Activated naive CD8-positive, alpha-beta T cell treated with anti-CD3 and anti-CD28 coated beads for 36 hours (primary cell): ENCODE data around the gene ATP13A1. TPM values are rescaled to one million over a fixed set of nuclear protein-coding genes. Genes with fewer than 3 reads are reported as not detected.
"Not testable (repeated sequence)": the region's sequence is repeated elsewhere in the genome, so short reads cannot be mapped to it uniquely, and the experiment has no call there.

ENCODE experiments used
- DNase-seq: peaks from one replicate; pipeline ENCODE4 v3.0.0; 2021
- H3K27ac Mint-ChIP-seq: one replicate; pipeline ENCODE4 v1.8.0; 2022; ENCODE audit warnings: mild to moderate bottlenecking, moderate library complexity, mixed read lengths
- H3K27me3 Mint-ChIP-seq: one replicate; pipeline ENCODE4 v1.8.0; 2022; ENCODE audit warnings: mild to moderate bottlenecking, mixed read lengths
- H3K36me3 Mint-ChIP-seq: one replicate; pipeline ENCODE4 v1.8.0; 2021; ENCODE audit warnings: mild to moderate bottlenecking, mixed read lengths
- H3K4me1 Mint-ChIP-seq: one replicate; pipeline ENCODE4 v1.8.0; 2021; ENCODE audit warnings: mixed read lengths
- H3K4me3 Mint-ChIP-seq: one replicate; pipeline ENCODE4 v1.8.0; 2022; ENCODE audit warnings: mild to moderate bottlenecking, moderate library complexity, mixed read lengths
- H3K9me3 Mint-ChIP-seq: one replicate; pipeline ENCODE4 v1.8.0; 2022; ENCODE audit warnings: mixed read lengths
- total RNA-seq, 2 experiments: library from RNA; stranded (reverse); gene quantifications; one replicate each; pipeline ENCODE4 v1.2.3, GENCODE V29; 2021

The ATP13A1 gene
- 10 to 100 TPM; 72.6 to 76.4 TPM for total RNA-seq

DNA sequence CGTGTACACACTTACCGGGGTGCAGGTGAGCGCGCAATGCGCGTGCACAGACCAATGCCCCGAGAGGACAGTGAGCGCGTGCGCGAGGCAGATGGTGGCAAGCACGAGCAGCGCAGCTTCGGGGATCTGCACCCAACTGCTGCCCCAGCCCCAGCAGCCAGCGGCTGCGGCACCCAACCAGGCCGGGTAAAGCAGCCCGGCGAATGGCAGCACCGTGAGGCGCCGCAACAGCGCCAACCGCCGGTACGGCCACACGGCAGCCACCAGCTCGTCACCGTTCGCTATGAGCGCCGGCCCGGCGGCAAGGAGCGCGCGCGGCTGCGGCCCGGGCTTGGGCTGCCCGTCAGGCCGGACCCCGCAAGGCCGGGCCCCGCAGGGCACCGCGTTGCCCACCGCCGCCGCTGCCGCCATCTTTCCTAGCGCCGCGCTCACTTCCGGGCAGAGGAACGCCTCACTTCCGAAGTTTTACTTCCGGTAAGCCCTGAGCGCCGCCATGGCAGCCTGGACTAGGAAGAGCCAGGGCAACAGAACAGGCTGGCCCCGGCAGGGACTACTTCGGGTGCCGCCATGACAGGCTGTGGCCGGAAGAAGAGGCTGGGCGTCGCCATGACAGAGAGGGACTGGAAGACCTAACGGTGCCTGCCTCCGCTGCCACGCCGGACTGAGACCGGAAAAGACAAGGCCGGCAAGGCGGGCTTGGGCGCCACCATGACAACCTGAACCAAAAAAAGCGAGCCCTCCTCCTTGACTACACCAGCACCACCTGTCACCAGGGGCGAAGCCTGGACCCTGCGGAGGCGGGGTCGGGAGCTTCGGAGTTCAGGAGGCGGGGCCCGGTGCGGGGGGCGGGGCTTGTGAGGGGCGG lies at the start of gene ATP13A1:
Gene ATP13A1, minus strand, starts transcription at position 421 of the 865 bp plus-strand sequence. Its CDS starts 10 bp downstream, at position 411.
- H3K4me3 Mint-ChIP-seq: peak within 1 kb of the TSS; percentile 91
- no peaks in the 10 kb centered on the region for H3K27me3 Mint-ChIP-seq
- peak within 1 kb of the TSS; percentile 96 for H3K27ac Mint-ChIP-seq
- DNase-seq: peak; percentile 93
- peaks cover 2% of the 10 kb centered on the region for H3K9me3 Mint-ChIP-seq
- H3K4me1 Mint-ChIP-seq: peaks cover 38% of the 10 kb centered on the region
- H3K36me3 Mint-ChIP-seq: peaks cover 39% of the 10 kb centered on the region

DNA sequence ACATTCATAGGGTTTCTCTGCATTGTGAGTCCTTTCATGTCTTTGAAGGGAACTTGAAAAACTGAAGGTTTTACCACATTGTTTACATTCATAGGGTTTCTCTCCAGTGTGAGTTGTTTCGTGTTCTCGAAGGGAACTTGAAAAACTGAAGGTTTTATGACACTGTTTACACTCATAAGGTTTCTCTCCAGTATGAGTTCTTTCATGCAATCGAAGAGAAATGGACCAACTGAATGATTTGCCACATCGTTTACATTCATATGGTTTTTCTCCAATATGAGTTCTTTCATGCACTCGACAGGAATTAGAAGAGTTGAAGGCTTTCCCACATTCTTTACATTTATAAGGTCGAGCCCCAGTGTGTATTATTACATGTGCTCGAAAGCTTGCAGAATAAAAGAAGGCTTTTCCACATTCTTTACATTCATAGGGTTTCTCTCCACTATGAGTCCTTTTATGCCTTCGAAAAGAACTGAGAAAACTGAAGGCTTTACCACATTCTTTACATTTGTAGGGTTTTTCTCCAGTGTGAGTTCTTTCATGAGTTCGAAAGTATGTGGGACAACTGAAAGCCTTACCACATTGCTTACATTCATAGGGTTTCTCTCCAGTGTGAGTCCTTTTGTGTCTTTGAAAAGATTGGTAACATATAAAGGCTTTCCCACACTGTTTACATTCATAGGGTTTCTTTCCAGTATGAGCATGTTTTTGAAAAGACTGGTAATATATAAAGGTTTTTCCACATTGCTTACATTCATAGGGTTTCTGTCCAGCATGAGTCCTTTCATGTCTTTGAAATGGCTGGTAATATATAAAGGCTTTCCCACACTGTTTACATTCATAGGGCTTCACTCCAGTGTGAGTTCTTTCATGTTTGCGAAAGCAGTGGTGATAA lies 48.7 kb upstream of the ATP13A1 start:
- Mint-ChIP-seq H3K4me1 (no peaks in the 10 kb centered on the region), H3K27ac (no peak overlapping the region), H3K27me3 (no peaks in the 10 kb centered on the region), H3K9me3 (peaks cover 65% of the 10 kb centered on the region), H3K36me3 (peaks cover 90% of the 10 kb centered on the region), H3K4me3 (no peak overlapping the region)
- DNase-seq: no peak

DNA sequence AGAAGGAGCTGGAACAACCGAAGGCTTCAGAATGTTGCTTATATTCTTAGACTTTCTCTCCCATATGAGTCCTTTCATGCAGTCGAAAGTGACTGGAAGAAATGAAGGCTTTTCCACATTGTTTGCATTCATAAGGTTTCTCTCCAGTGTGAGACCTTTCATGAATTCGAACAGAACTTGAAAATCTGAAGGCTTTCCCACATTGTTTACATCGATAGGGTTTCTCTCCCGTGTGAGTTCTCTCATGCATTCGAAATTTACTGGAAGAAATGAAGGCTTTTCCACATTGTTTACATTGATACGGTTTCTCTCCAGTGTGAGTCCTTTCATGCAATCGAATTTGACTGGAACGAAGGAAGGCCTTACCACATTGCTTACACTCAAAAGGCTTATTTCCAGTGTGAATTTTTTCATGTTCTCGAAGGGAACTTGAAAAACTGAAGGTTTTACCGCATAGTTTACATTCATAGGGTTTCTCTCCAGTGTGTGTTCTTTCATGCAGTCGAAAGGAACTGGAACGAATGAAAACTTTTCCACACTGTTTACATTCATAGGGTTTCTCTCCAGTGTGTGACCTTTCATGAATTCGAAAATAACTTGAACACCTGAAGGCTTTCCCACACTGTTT lies 47.9 kb upstream of the ATP13A1 start:
- DNase-seq: no peak
- H3K9me3 Mint-ChIP-seq: peaks cover 63% of the 10 kb centered on the region
- no peak overlapping the region for H3K4me3 Mint-ChIP-seq
- H3K36me3 Mint-ChIP-seq: peaks cover 88% of the 10 kb centered on the region
- H3K4me1 Mint-ChIP-seq: no peaks in the 10 kb centered on the region
- no peak overlapping the region for H3K27ac Mint-ChIP-seq
- H3K27me3 Mint-ChIP-seq: no peaks in the 10 kb centered on the region

DNA sequence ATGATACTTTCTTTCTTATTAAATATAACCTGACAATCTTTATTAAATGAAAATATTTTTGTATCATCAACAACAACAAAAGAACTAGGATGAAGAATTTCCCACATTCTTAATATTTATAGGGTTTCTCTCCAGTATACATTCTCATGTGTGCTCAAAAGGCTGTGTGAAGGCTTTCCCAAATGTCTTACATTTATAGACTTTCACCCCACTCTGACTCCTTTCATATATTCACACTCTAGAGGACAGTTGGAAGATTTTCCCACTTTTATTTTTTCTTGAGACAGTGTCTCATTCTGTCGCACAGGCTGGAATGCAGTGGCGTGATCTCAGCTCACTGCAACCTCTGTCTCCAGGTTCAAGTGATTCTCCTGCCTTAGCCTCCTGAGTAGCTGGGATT lies 47.0 kb upstream of the ATP13A1 start:
- no peaks in the 10 kb centered on the region for H3K4me1 Mint-ChIP-seq
- no peaks in the 10 kb centered on the region for H3K27me3 Mint-ChIP-seq
- no peak for DNase-seq
- peaks cover 65% of the 10 kb centered on the region for H3K9me3 Mint-ChIP-seq
- no peak overlapping the region for H3K27ac Mint-ChIP-seq
- H3K36me3 Mint-ChIP-seq: peaks cover 84% of the 10 kb centered on the region
- H3K4me3 Mint-ChIP-seq: no peak overlapping the region

DNA sequence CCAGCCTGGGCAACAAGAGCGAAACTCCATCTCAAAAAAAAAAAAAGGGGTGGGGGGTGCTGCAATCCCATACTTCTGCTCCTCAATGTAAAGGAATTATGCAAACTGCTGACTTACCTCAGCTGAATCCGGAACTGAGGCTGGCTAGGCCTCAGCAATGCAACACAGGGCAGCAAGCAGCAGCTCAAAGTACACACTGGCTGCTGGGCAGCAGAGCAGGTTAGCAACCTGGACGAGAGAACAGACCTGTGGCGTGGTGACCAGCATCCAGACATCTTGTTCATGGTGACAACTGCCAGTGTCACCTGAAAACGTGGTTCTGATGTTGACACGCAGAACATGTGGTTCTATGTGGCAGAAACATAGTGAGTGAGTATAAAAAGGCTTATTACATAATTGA lies 41.4 kb upstream of the ATP13A1 start:
- peaks cover 63% of the 10 kb centered on the region for H3K9me3 Mint-ChIP-seq
- no peak for DNase-seq
- H3K27ac Mint-ChIP-seq: no peak overlapping the region
- H3K36me3 Mint-ChIP-seq: peaks cover 56% of the 10 kb centered on the region
- H3K4me1 Mint-ChIP-seq: no peaks in the 10 kb centered on the region
- H3K4me3 Mint-ChIP-seq: no peak overlapping the region
- H3K27me3 Mint-ChIP-seq: no peaks in the 10 kb centered on the region

DNA sequence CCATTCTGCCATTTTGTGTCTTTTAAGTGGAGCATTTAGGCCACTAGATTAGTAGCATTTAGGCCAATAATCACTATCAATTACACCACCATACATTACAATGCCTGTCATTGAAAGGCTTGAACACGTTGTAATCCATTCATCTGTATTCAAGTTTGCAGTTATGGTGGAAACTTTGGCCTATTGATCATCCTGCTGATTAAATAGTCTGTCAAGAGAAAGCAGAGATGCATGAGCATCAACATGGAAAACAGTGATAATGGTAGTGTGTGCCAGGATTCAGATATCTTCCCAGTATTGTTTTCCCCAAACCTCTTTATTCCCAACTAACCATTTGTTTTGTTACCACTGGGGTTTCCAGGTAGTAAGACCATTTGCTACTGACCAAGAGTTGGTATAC lies 37.0 kb upstream of the ATP13A1 start:
- not testable (repeated sequence) for DNase-seq, H3K4me3 Mint-ChIP-seq, H3K27ac Mint-ChIP-seq, H3K27me3 Mint-ChIP-seq, H3K4me1 Mint-ChIP-seq
- peaks cover 37% of the 10 kb centered on the region for H3K9me3 Mint-ChIP-seq
- peaks cover 28% of the 10 kb centered on the region for H3K36me3 Mint-ChIP-seq

DNA sequence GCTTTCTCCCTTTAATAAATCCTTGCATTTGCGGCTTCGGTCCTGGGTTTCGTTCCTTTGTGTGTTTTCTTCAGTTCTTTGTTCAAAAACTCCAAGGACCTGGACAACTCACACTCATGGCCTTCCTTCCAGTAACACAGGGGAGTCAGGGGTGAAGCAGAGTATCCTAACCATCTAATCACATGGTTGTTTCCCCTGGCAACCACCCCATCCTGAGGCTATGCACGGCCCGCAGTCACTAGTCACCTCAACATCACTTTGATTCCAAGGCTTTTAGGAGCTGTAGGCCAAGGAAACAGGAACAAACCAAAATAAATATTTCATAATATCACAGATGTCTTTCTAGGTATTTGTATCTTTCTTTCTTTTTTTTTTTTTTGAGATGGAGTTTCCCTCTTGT lies 34.1 kb upstream of the ATP13A1 start:
- Mint-ChIP-seq H3K9me3 (peaks cover 19% of the 10 kb centered on the region), H3K27ac (no peak overlapping the region), H3K36me3 (peaks cover 10% of the 10 kb centered on the region), H3K4me3 (no peak overlapping the region), H3K4me1 (no peaks in the 10 kb centered on the region), H3K27me3 (no peaks in the 10 kb centered on the region)
- no peak for DNase-seq

DNA sequence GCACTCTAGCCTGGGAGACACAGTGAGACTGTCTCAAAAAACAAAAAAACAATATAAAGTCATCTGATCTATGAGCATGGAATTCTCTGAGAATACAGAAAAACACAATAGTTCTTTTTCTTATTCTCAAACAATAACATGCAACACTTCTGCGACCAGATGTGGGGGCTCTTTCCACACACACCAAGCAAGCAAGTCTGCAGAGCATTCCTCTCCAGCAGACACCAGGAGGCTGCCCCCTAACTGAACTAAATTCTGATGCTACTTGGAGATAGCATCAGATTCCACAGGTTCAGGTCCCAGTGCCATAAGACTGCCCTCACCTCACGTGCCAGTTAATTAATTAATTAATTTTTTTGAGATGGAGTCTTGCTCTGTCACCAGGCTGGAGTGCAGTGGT lies 32.9 kb upstream of the ATP13A1 start:
- H3K27ac Mint-ChIP-seq: no peak overlapping the region
- no peaks in the 10 kb centered on the region for H3K4me1 Mint-ChIP-seq
- H3K27me3 Mint-ChIP-seq: no peaks in the 10 kb centered on the region
- no peak overlapping the region for H3K4me3 Mint-ChIP-seq
- H3K9me3 Mint-ChIP-seq: peaks cover 17% of the 10 kb centered on the region
- H3K36me3 Mint-ChIP-seq: peaks cover 12% of the 10 kb centered on the region
- no peak for DNase-seq

DNA sequence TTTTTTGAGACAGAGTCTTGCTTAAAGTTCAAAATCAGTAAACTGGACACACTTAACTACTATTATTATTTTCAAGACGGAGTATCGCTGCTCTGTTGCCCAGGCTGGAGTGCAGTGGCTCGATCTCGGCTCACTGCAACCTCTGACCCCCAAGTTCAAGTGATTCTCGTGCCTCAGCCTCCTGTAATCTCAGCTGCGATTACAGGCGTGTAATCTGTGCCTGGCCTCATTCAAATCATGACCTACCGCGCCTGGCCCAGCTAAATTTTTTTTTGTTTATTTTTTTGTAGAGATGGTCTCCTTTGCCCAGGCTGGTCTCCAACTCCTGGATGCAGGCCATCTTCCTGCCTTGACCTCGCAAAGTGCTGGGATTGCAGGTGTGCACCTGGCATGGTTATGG lies 28.2 kb upstream of the ATP13A1 start:
- no peaks in the 10 kb centered on the region for H3K4me1 Mint-ChIP-seq
- no peak for DNase-seq
- H3K27me3 Mint-ChIP-seq: no peaks in the 10 kb centered on the region
- H3K36me3 Mint-ChIP-seq: peaks cover 24% of the 10 kb centered on the region
- peaks cover 13% of the 10 kb centered on the region for H3K9me3 Mint-ChIP-seq
- H3K27ac Mint-ChIP-seq: no peak overlapping the region
- H3K4me3 Mint-ChIP-seq: no peak overlapping the region

DNA sequence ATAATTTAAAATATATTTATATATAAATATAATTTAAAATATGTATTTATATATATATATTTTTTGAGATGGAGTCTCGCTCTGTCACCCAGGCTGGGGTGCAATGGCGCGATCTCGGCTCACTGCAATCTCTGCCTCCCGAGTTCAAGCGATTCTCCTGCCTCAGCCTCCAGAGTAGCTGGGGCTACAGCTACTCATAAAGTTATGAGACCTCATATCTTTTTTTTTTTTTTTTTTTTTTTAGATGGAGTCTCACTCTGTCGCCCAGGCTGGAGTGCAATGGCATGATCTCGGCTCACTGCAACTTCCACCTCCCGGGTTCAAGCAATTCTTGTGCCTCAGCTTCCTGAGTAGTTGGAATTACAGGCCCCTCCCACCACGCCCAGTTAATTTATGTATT lies 25.5 kb upstream of the ATP13A1 start:
- Mint-ChIP-seq H3K9me3 (peaks cover 24% of the 10 kb centered on the region), H3K36me3 (peaks cover 49% of the 10 kb centered on the region)
- not testable (repeated sequence) for DNase-seq, H3K27ac Mint-ChIP-seq, H3K4me1 Mint-ChIP-seq, H3K4me3 Mint-ChIP-seq, H3K27me3 Mint-ChIP-seq

DNA sequence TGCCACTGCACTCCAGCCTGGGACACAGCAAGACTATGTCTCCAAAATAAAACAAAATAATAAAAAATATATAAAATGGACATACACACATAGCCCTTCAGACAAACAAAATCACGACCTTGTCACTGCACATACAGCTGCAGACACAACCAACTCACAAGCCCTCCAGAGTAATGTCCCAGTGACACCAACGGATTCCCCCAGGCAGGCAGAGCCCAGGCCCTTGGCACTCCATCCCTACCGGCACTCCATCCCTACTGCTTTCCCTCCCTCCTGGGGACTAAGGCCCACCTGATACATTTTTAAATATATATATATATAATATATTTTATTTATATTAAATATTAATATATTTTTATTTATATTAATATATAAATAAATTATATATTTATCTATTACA lies 23.6 kb upstream of the ATP13A1 start:
- no peaks in the 10 kb centered on the region for H3K27me3 Mint-ChIP-seq
- no peak overlapping the region for H3K4me3 Mint-ChIP-seq
- no peak for DNase-seq
- H3K9me3 Mint-ChIP-seq: peaks cover 35% of the 10 kb centered on the region
- no peak overlapping the region for H3K27ac Mint-ChIP-seq
- peaks cover 63% of the 10 kb centered on the region for H3K36me3 Mint-ChIP-seq
- H3K4me1 Mint-ChIP-seq: peaks cover 2% of the 10 kb centered on the region

DNA sequence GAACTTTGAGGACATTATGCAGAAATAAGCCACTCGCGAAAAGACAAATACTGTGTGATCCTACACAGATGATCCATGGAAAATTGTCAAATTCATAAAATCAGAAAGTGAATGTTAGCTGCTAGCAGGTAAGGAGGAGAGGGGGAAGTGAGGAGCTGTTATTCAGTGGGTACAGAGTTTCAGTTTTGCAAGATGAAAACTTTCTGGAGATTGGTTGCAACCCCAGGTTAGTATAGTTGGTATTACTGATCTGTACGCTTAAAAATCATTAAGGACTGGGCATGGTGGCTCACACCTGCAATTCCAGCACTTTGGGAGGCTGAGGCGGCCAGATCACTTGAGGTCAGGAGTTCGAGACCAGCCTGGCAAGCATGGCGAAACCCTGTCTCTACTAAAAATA lies 23.1 kb upstream of the ATP13A1 start:
- H3K4me1 Mint-ChIP-seq: peaks cover 2% of the 10 kb centered on the region
- no peaks in the 10 kb centered on the region for H3K27me3 Mint-ChIP-seq
- no peak overlapping the region for H3K4me3 Mint-ChIP-seq
- H3K27ac Mint-ChIP-seq: no peak overlapping the region
- DNase-seq: no peak
- H3K9me3 Mint-ChIP-seq: peaks cover 35% of the 10 kb centered on the region
- H3K36me3 Mint-ChIP-seq: peaks cover 64% of the 10 kb centered on the region

DNA sequence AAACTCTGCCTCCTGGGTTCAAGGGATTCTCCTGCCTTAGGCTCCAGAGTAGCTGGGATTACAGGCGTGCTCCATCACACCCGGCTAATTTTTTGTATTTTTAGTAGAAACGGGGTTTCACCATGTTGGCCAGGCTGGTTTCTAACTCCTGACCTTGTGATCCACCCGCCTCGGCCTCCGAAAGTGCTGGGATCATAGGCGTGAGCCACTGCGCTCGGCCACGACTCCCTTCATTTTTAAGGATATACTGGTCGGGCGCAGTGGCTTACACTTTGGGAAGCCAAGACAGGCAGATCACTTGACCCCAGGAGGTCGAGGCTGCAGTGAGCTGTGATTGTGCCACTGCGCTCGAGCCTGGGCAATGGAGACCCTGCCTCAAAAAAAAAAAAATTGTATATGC lies 22.6 kb upstream of the ATP13A1 start:
- not testable (repeated sequence) for H3K4me3 Mint-ChIP-seq, H3K27me3 Mint-ChIP-seq, DNase-seq, H3K27ac Mint-ChIP-seq, H3K4me1 Mint-ChIP-seq
- Mint-ChIP-seq H3K9me3 (peaks cover 39% of the 10 kb centered on the region), H3K36me3 (peaks cover 67% of the 10 kb centered on the region)

DNA sequence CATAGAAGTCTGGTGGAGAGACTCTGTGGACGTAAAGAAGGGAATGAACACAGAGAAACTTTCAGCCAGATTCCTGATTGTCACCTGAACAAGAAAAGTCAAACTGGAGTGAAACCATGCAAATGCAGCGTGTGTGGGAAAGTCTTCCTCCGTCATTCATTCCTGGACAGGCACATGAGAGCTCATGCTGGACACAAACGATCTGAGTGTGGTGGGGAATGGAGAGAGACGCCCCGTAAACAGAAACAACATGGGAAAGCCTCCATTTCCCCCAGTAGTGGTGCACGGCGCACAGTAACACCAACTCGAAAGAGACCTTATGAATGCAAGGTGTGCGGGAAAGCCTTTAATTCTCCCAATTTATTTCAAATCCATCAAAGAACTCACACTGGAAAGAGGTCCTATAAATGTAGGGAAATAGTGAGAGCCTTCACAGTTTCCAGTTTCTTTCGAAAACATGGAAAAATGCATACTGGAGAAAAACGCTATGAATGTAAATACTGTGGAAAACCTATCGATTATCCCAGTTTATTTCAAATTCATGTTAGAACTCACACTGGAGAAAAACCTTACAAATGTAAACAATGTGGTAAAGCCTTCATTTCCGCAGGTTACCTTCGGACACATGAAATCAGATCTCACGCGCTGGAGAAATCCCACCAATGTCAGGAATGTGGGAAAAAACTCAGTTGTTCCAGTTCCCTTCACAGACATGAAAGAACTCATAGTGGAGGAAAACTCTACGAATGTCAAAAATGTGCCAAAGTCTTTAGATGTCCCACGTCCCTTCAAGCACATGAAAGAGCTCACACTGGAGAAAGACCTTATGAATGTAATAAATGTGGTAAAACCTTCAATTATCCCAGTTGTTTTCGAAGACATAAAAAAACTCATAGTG lies 15.9 kb upstream of the ATP13A1 start:
- H3K9me3 Mint-ChIP-seq: peaks cover 61% of the 10 kb centered on the region

More for the DNA sequence above, 15.9 kb upstream of the ATP13A1 start:
- no peak overlapping the region for H3K4me3 Mint-ChIP-seq
- H3K27ac Mint-ChIP-seq: no peak overlapping the region
- peaks cover 9% of the 10 kb centered on the region for H3K4me1 Mint-ChIP-seq
- no peak for DNase-seq
- H3K27me3 Mint-ChIP-seq: no peaks in the 10 kb centered on the region
- peaks cover 97% of the 10 kb centered on the region for H3K36me3 Mint-ChIP-seq
